ENCODE data around the gene RGS12.

RGS12 gene

DNA sequence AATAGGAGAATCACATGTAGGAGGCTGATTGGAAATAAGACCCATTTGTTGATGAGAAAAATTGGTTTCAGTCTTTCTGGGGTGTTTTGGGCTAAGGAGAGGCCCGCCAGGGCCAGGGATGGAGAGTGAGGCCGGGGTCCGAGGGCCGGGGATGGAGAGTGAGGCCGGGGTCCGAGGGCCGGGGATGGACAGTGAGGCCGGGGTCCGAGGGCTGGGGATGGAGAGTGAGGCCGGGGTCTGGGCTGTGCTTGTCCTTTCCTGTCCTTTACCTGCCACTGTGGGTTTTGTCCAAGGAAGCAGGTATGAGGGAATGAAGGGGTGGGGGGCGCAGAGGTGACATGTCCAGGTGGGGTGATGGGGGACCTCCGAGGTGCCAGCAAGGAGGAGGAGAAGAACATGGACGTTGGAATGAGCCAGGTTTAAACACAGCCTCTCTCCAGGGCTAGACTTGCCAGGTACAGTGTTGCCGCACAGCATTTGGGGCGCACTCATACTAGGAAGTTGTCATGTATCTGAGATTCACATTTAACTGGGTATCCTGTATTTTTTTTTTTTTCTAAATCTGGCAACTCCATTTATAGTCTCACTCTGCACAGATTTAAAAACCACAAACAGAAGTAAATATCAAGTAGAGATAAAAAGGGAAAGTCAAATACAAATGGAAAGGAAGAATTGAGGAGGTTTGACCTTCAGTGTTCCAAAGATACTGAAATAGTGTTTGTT is 8.8 kb downstream of the RGS12 start:
- H3K9ac ChIP-seq (ENCODE audit: low read length): no peak overlapping the region
- peaks cover 23% of the 10 kb centered on the region for H3K4me1 ChIP-seq (ENCODE audit: low read length)
- no peaks in the 10 kb centered on the region for H3K9me3 ChIP-seq (ENCODE audit: insufficient read depth, low read length)
- H3K27me3 ChIP-seq (ENCODE audit: low read depth, low read length): peaks cover 38% of the 10 kb centered on the region
- no peaks in the 10 kb centered on the region for H3K36me3 ChIP-seq (replicated peaks; ENCODE audit: low read depth, low read length)
- H4K20me1 ChIP-seq (ENCODE audit: insufficient read depth, low read length): no peaks in the 10 kb centered on the region
- H3K4me3 ChIP-seq (ENCODE audit: low read length): no peak overlapping the region
- no peak overlapping the region for H3K27ac ChIP-seq (ENCODE audit: low read length)
- no peaks in the 10 kb centered on the region for H3K79me2 ChIP-seq (ENCODE audit: low read length)
- TF ChIP-seq EZH2phosphoT487 (IDR thresholded peaks at IDR 0.05; ENCODE audit: low read depth): no peak
- TF ChIP-seq, protein P1, sequence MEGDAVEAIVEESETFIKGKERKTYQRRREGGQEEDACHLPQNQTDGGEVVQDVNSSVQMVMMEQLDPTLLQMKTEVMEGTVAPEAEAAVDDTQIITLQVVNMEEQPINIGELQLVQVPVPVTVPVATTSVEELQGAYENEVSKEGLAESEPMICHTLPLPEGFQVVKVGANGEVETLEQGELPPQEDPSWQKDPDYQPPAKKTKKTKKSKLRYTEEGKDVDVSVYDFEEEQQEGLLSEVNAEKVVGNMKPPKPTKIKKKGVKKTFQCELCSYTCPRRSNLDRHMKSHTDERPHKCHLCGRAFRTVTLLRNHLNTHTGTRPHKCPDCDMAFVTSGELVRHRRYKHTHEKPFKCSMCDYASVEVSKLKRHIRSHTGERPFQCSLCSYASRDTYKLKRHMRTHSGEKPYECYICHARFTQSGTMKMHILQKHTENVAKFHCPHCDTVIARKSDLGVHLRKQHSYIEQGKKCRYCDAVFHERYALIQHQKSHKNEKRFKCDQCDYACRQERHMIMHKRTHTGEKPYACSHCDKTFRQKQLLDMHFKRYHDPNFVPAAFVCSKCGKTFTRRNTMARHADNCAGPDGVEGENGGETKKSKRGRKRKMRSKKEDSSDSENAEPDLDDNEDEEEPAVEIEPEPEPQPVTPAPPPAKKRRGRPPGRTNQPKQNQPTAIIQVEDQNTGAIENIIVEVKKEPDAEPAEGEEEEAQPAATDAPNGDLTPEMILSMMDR (IDR thresholded peaks at IDR 0.05; ENCODE audit: low read depth, low read length): no peak
- no peak overlapping the region for H2AFZ ChIP-seq (ENCODE audit: low read depth, low read length)
- H3K4me2 ChIP-seq (ENCODE audit: low read length): no peak overlapping the region

DNA sequence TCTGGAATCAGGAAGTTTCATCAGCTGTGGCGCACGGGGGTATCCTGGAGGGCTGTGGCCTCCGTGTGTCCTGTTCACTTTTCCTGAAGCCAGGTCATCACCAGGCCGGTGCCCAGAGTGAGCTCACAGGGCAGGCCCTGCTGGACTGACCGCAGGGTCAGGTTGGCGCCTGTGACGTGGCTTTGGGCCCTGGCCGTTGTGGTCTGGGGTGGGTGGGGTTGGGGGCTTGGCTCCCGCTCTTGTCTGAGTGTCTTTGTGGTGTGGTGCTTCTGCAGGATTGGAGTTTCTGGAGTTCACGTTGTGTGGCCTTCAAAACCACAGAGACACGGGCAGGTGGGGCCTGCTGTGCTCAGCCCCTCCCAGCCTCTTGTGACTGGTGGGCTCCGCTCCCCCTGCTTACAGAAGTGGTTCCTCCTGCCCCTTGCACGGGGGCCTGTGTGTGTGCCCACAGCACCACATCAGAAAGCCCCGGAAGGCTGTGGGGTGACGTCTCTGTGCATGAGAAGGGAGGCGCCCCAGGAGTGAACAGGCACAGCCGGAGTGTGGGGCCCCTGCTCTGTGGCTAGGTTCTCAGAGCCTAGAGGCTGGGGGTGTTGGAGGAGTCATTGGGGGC is 9.5 kb downstream of the RGS12 start:
- Histone ChIP-seq H3K36me3 (replicated peaks; ENCODE audit: low read depth, low read length) (no peaks in the 10 kb centered on the region), H3K4me2 (ENCODE audit: low read length) (no peak overlapping the region), H3K27me3 (ENCODE audit: low read depth, low read length) (peaks cover 32% of the 10 kb centered on the region), H3K9ac (ENCODE audit: low read length) (no peak overlapping the region), H3K27ac (ENCODE audit: low read length) (no peak overlapping the region), H3K4me1 (ENCODE audit: low read length) (peaks cover 23% of the 10 kb centered on the region), H3K4me3 (ENCODE audit: low read length) (no peak overlapping the region), H2AFZ (ENCODE audit: low read depth, low read length) (no peak overlapping the region), H3K9me3 (ENCODE audit: insufficient read depth, low read length) (no peaks in the 10 kb centered on the region), H4K20me1 (ENCODE audit: insufficient read depth, low read length) (no peaks in the 10 kb centered on the region), H3K79me2 (ENCODE audit: low read length) (no peaks in the 10 kb centered on the region)
- TF ChIP-seq, protein P1 (IDR thresholded peaks at IDR 0.05; ENCODE audit: low read depth, low read length): no peak
- TF ChIP-seq EZH2phosphoT487 (IDR thresholded peaks at IDR 0.05; ENCODE audit: low read depth): no peak

DNA sequence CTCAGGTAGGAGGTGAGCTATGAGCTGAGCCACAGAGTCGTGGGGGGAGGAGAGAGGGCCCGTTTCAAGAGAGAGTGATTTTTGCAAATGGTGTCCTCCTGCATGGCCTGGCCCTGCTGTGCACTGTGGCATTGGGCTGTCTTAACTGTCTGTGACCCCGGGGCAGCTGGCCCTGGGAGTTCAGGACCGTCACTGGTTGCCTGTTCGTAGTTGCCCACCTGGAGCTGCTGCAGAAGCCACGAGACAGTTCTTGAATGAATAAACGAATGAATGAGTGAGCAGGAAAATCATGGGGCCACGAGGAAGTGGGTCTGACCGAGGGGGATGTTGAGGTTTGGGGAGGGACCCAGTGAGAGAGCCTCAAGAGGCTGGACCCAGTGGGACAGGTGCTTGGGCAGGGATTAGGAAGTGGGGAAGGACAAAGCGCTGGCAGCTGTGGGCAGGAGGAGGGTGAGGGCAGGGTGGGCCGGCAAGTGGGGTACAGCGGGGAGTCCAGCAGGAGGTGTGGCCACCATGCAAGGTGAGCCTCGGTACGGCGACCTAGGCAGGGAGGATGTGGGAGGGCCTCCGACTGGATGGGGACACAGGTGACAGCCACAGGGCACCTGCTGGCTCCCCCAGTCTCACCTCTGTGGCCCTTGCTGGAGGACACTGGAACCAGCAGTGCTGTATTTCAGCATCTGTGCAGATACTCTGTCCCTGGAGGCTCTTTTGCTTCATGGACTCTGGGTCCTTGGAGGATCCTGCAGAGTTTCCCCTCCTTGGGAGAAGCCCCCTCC is 10.2 kb downstream of the RGS12 start:
- Histone ChIP-seq H3K9ac (ENCODE audit: low read length) (no peak overlapping the region), H3K27me3 (ENCODE audit: low read depth, low read length) (peaks cover 25% of the 10 kb centered on the region), H3K9me3 (ENCODE audit: insufficient read depth, low read length) (no peaks in the 10 kb centered on the region), H3K4me3 (ENCODE audit: low read length) (no peak overlapping the region), H3K27ac (ENCODE audit: low read length) (no peak overlapping the region), H3K4me2 (ENCODE audit: low read length) (peak overlapping the region; percentile 13), H4K20me1 (ENCODE audit: insufficient read depth, low read length) (no peaks in the 10 kb centered on the region), H3K79me2 (ENCODE audit: low read length) (no peaks in the 10 kb centered on the region), H3K4me1 (ENCODE audit: low read length) (peaks cover 23% of the 10 kb centered on the region), H2AFZ (ENCODE audit: low read depth, low read length) (no peak overlapping the region), H3K36me3 (replicated peaks; ENCODE audit: low read depth, low read length) (no peaks in the 10 kb centered on the region)
- TF ChIP-seq EZH2phosphoT487 (IDR thresholded peaks at IDR 0.05; ENCODE audit: low read depth): no peak
- TF ChIP-seq, protein P1 (IDR thresholded peaks at IDR 0.05; ENCODE audit: low read depth, low read length): no peak

DNA sequence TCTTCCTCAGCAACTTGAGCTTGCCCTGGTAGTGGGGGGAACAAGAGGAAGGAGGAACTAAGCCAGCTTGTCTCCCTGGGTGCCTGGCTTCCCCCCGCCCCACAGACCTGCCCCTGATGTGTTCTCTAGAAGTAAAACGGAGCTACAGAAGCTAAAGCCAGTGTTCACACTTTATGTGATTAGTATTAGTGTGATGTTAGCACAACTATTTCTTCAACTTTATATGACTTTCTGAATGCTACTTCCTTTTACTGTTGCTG is 10.7 kb downstream of the RGS12 start:
- Histone ChIP-seq H4K20me1 (ENCODE audit: insufficient read depth, low read length) (no peaks in the 10 kb centered on the region), H3K79me2 (ENCODE audit: low read length) (no peaks in the 10 kb centered on the region), H3K9ac (ENCODE audit: low read length) (no peak overlapping the region), H3K4me2 (ENCODE audit: low read length) (no peak overlapping the region), H3K9me3 (ENCODE audit: insufficient read depth, low read length) (no peaks in the 10 kb centered on the region), H3K27me3 (ENCODE audit: low read depth, low read length) (peaks cover 19% of the 10 kb centered on the region), H2AFZ (ENCODE audit: low read depth, low read length) (no peak overlapping the region), H3K4me1 (ENCODE audit: low read length) (peaks cover 23% of the 10 kb centered on the region), H3K4me3 (ENCODE audit: low read length) (no peak overlapping the region), H3K27ac (ENCODE audit: low read length) (no peak overlapping the region), H3K36me3 (replicated peaks; ENCODE audit: low read depth, low read length) (no peaks in the 10 kb centered on the region)
- TF ChIP-seq, protein P1 (IDR thresholded peaks at IDR 0.05; ENCODE audit: low read depth, low read length): no peak
- TF ChIP-seq EZH2phosphoT487 (IDR thresholded peaks at IDR 0.05; ENCODE audit: low read depth): no peak
